SH-SY5Y (cell line): ENCODE data around the gene TAF4.

Source experiments
- GATA2 ChIP-seq: IDR thresholded peaks from 2 replicates; pipeline ENCODE4 v1.6.1; 2011; ENCODE audit warnings: mild to moderate bottlenecking, low read depth, low read length
- GATA3 ChIP-seq: IDR thresholded peaks from 2 replicates; pipeline ENCODE4 v1.6.1; 2011; ENCODE audit warnings: low read depth, mild to moderate bottlenecking, low read length, moderate library complexity

TAF4 gene

GRCh38 chr20:61972636-61973508 lies 92.8 kb downstream of the TAF4 start:
- TF ChIP-seq GATA2 (no peak), GATA3 (no peak)

- TF ChIP-seq GATA3, result no peak
- TF ChIP-seq GATA2, result no peak
Measured at GRCh38 chr20:61970357-61970756, 95.3 kb downstream of the TAF4 start.

- no peak for TF ChIP-seq GATA2
- no peak for TF ChIP-seq GATA3
Measured at GRCh38 chr20:61969806-61970205, 95.9 kb downstream of the TAF4 start.

- TF ChIP-seq GATA3 (no peak), GATA2 (no peak)
Measured at GRCh38 chr20:61968932-61969331, 96.7 kb downstream of the TAF4 start.

- TF ChIP-seq GATA3, result no peak
- TF ChIP-seq GATA2, result no peak
Measured at GRCh38 chr20:61968036-61968810, 97.5 kb downstream of the TAF4 start.

- TF ChIP-seq GATA2 (no peak), GATA3 (no peak)
Measured at GRCh38 chr20:61967300-61967699, 98.4 kb downstream of the TAF4 start.

GRCh38 chr20:61966492-61967244 lies 99.0 kb downstream of the TAF4 start:
- TF ChIP-seq GATA3 (no peak), GATA2 (no peak)

- TF ChIP-seq GATA3, result no peak
- no peak for TF ChIP-seq GATA2
Measured at GRCh38 chr20:61965606-61966491, 99.8 kb downstream of the TAF4 start.

- TF ChIP-seq GATA2 (no peak), GATA3 (no peak)
Measured at GRCh38 chr20:61964675-61965605, 100.7 kb downstream of the TAF4 start.

- TF ChIP-seq GATA3 (no peak), GATA2 (no peak)
Measured at GRCh38 chr20:61963885-61964674, 101.6 kb downstream of the TAF4 start.

- TF ChIP-seq GATA3 (no peak), GATA2 (no peak)
Measured at GRCh38 chr20:61963149-61963548, 102.5 kb downstream of the TAF4 start.

GRCh38 chr20:61960836-61961235 lies 104.8 kb downstream of the TAF4 start:
- TF ChIP-seq GATA2, result no peak
- TF ChIP-seq GATA3, result no peak
